Activated B cell treated with CpG ODN at 0.5 μM for 24 hours (primary cell): ENCODE measurements around the gene LHFPL6. TPM values are rescaled to one million over a fixed set of nuclear protein-coding genes. Genes with fewer than 3 reads are reported as not detected.

Experiments used
- ATAC-seq: fragments of 200-7000 bp; cut with Tn5 transposase; one replicate; pipeline ENCODE4 v1.10.0; 2021; ENCODE audit warnings: low read depth, mild to moderate bottlenecking, moderate library complexity
- CTCF ChIA-PET: fragments of 350-600 bp; sonication (Branson Sonifier 250); formaldehyde crosslinking; loops from one replicate; lab custom pipeline; 2021; ENCODE audit warnings: antibody characterized with exemption; lab: Charles Lee
- POLR2A ChIA-PET: fragments of 350-600 bp; sonication (Branson Sonifier 250); formaldehyde crosslinking; loops from one replicate; lab custom pipeline; 2021; ENCODE audit warnings: antibody characterized with exemption; lab: Charles Lee
- DNase-seq: peaks from one replicate; pipeline ENCODE4 v3.0.0; 2022
- H3K27ac Mint-ChIP-seq: one replicate; pipeline ENCODE4 v1.8.0; 2020; ENCODE audit warnings: mixed read lengths
- H3K27me3 Mint-ChIP-seq: one replicate; pipeline ENCODE4 v1.8.0; 2021; ENCODE audit warnings: mixed read lengths
- H3K36me3 Mint-ChIP-seq: one replicate; pipeline ENCODE4 v1.8.0; 2021; ENCODE audit warnings: low read depth, mixed read lengths
- H3K4me1 Mint-ChIP-seq: one replicate; pipeline ENCODE4 v1.8.0; 2021; ENCODE audit warnings: mixed read lengths
- H3K4me3 Mint-ChIP-seq: one replicate; pipeline ENCODE4 v1.8.0; 2020; ENCODE audit warnings: mild to moderate bottlenecking, mixed read lengths
- H3K9me3 Mint-ChIP-seq: one replicate; pipeline ENCODE4 v1.8.0; 2020; ENCODE audit warnings: mixed read lengths
- intact Hi-C: fragments of 100-400 bp; cut with micrococcal nuclease; formaldehyde crosslinking; loops from one replicate; pipeline ENCODE4 v1.15.1; 2024
- total RNA-seq: library from RNA; stranded (reverse); gene quantifications from 2 replicates; pipeline ENCODE4 v1.2.3, GENCODE V29; 2022
- TF ChIP-seq, protein P1 (sequence below): fragments of 200-600 bp; IDR thresholded peaks from one replicate; pipeline ENCODE4 v1.8.0; 2022; ENCODE audit warnings: antibody characterized with exemption, mild to moderate bottlenecking

Gene LHFPL6
- total RNA-seq, 1 donor from 2014 or later: 0.13 TPM

DNA sequence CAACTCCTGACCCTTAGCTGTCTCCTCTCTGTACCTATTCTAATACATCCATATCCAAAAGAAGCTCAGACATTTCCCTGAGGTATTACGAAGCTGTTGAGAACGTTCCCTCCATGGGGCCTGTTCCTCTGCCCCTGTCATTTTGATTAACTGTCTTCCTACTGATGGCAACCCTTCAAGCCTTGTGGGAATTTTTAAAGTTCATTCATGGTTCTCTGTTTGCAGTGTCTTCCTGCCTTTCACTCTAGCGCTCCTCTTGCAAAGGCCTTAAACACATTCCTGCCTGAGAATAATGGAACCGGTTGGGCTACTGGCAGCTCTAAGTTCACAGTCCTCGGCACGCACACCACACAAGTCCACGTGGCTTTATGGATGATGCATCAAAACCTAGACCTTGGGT lies 66.1 kb downstream of the LHFPL6 start:
- ATAC-seq (no peak), DNase-seq (no peak)
- TF ChIP-seq, protein P1, sequence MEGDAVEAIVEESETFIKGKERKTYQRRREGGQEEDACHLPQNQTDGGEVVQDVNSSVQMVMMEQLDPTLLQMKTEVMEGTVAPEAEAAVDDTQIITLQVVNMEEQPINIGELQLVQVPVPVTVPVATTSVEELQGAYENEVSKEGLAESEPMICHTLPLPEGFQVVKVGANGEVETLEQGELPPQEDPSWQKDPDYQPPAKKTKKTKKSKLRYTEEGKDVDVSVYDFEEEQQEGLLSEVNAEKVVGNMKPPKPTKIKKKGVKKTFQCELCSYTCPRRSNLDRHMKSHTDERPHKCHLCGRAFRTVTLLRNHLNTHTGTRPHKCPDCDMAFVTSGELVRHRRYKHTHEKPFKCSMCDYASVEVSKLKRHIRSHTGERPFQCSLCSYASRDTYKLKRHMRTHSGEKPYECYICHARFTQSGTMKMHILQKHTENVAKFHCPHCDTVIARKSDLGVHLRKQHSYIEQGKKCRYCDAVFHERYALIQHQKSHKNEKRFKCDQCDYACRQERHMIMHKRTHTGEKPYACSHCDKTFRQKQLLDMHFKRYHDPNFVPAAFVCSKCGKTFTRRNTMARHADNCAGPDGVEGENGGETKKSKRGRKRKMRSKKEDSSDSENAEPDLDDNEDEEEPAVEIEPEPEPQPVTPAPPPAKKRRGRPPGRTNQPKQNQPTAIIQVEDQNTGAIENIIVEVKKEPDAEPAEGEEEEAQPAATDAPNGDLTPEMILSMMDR: no peak
- Mint-ChIP-seq H3K27me3 (no peaks in the 10 kb centered on the region), H3K4me3 (no peak overlapping the region), H3K27ac (no peak overlapping the region), H3K36me3 (no peaks in the 10 kb centered on the region), H3K9me3 (no peaks in the 10 kb centered on the region), H3K4me1 (no peaks in the 10 kb centered on the region)
- ChIA-PET CTCF (no interaction called here), POLR2A (no interaction called here)
- intact Hi-C loops: no loop called here

GRCh38 chr13:39536274-39536673 lies 66.7 kb downstream of the LHFPL6 start:
- Mint-ChIP-seq H3K4me1 (no peaks in the 10 kb centered on the region), H3K4me3 (no peak overlapping the region), H3K27me3 (no peaks in the 10 kb centered on the region), H3K9me3 (no peaks in the 10 kb centered on the region), H3K36me3 (no peaks in the 10 kb centered on the region), H3K27ac (no peak overlapping the region)
- DNase-seq (no peak), ATAC-seq (no peak)
- intact Hi-C loops: no loop called here
- ChIA-PET CTCF (no interaction called here), POLR2A (no interaction called here)
- TF ChIP-seq, protein P1: no peak

DNA sequence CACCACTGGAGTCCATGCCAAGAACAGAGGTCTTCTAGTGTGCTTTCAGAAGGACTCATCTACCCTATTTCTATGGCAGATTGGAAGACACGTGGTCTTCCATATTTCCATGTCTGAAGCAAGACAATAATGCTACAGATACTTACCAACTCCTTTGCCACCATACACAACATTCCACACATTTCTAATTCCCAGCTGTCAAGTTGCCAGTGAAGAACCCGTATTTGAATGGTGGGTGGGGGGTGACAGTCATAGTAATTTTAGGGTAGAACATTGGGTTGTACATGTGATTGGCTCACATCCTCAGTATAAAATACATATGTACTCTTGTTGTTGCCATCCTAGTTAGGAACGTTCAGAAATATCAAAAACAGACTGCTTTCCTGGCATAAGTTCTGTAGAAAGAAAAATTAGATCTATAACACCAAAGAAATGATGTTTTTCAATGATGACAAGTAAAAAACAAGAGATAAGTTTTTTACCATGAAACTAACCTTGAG lies 69.3 kb downstream of the LHFPL6 start:
- Mint-ChIP-seq H3K36me3 (no peaks in the 10 kb centered on the region), H3K9me3 (no peaks in the 10 kb centered on the region), H3K27ac (no peak overlapping the region), H3K27me3 (no peaks in the 10 kb centered on the region), H3K4me1 (no peaks in the 10 kb centered on the region), H3K4me3 (no peak overlapping the region)
- TF ChIP-seq, protein P1: no peak
- no peak for ATAC-seq
- ChIA-PET POLR2A (no interaction called here), CTCF (no interaction called here)
- DNase-seq: no peak
- intact Hi-C loops: no loop called here

DNA sequence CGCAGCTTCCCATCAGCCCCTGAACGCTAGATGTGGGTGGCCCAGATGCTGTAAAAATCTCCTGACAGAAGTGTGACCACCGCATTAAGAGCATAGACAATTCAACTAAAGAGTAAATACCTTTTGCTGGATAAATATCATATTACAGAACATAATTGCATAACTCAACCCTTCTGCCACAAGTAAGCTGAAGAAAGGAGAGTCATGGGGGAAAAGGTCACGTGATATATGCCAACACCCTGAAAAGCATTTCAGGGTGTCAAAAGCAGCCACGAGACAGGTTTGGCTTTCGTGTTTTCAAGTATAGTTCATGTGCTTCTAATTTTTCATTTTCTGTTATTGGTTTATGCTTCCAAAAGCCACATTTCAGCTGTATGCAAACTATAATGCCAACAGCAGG lies 71.3 kb downstream of the LHFPL6 start:
- ChIA-PET CTCF (no interaction called here), POLR2A (no interaction called here)
- no peak for ATAC-seq
- intact Hi-C loops: no loop called here
- no peak for DNase-seq
- no peak overlapping the region for H3K4me3 Mint-ChIP-seq
- no peaks in the 10 kb centered on the region for H3K27me3 Mint-ChIP-seq
- H3K36me3 Mint-ChIP-seq: no peaks in the 10 kb centered on the region
- H3K9me3 Mint-ChIP-seq: no peaks in the 10 kb centered on the region
- H3K27ac Mint-ChIP-seq: no peak overlapping the region
- TF ChIP-seq, protein P1: no peak
- H3K4me1 Mint-ChIP-seq: no peaks in the 10 kb centered on the region

DNA sequence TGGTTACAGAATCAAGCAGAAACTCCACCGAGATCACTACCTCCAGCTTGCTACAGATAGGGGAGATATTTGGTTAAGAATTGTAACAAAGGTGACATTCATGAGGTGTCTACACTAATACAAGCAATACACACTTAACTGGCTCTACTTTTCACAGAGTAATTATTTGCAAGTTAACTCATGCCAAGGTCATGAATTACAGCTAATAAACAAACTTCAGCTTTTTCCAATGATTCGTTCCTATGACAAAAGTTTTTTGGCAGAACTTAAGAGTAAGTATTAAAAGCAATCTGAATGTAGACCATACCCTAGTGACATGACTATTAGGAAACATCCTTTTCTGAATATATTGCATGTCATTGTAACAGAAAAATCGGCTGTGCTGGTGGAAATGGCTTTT lies 72.1 kb downstream of the LHFPL6 start:
- Mint-ChIP-seq H3K4me3 (no peak overlapping the region), H3K4me1 (no peaks in the 10 kb centered on the region), H3K27ac (no peak overlapping the region), H3K27me3 (no peaks in the 10 kb centered on the region), H3K9me3 (no peaks in the 10 kb centered on the region), H3K36me3 (no peaks in the 10 kb centered on the region)
- TF ChIP-seq, protein P1: no peak
- ATAC-seq: no peak
- ChIA-PET CTCF (no interaction called here), POLR2A (no interaction called here)
- no peak for DNase-seq
- intact Hi-C loops: no loop called here
